SW 1271 (cell line): ENCODE data around the gene ANKRD52.

Experiments
- DNase-seq, 2 experiments: peaks; one replicate each; lab custom pipeline; 2025; lab: John Stamatoyannopoulos, UW

The ANKRD52 gene

DNA sequence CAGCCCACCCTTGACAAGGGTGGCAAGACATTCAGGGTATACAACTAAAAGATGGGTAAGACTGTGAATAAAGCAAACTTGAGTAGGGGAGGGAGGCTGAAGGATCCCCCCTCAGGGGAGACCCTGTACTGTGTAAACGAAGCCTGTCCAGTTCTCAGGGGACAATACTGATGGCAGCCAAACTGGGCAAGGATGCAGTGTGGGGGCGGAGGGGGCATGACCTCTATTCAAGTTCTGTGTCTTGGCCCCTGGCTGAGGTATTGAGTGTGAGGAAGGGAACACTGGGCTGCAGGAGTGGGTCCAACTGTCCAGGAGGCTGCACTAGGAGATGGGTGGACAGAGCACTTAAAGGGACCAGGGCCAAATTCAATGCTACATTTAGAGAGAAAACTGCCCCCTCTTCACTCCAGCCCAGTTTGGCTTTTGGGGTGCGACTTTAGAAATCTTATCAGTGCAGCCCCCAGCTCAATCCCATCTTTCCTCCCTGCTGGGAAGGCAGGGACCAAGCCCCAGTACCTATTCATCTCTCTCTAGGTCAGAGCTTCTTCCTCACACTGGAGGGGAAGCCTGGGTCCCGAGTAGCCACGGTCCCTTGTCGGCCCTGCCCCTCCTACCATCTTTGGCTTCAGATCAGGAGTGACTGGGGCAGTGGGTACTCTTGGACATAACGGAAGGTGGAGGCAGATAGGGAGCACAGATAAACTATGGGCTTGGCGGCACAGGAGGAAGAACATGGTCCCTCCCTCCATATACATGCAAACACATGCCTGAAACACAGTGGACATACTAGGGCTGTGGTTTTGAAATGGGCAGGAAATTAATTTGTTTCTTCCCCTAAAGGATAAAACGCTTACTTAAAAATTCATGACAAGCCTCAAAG is 16.5 kb downstream of the ANKRD52 start:
- DNase-seq = no peak

DNA sequence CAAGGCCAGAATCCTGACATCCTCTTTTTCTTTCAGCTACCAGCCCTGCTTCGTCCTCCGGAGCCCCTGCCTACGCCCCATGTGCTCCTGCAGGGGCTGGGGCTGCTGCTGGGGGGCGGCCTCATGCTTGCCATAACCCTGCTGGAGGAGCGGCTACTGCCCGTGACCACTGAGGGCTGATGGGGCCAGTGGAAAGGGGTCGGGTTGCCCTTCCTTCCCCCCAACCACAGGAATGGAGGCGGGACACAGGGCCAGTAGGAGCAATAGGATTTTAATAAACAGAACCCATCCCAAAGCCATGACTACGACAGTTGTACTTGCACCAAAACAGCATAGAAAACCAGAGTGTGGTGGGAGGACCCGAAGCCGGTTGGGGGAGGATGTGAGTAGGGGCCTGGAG is 20.6 kb downstream of the ANKRD52 start:
- DNase-seq = no peak

DNA sequence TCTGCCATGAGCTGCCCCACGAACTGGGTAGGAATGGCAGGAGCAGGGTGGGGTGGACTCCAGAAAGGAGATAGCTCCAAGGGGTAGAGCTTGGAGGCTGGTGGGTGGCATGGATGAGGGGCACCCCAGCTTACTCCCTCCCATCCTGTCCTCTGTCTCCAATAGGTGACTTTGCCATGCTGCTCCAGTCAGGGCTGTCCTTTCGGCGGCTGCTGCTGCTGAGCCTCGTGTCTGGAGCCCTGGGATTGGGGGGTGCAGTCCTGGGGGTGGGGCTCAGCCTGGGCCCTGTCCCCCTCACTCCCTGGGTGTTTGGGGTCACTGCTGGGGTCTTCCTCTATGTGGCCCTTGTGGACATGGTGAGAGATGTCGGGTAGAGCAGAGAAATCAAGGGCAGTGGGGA is 21.2 kb downstream of the ANKRD52 start:
- no peak for DNase-seq

DNA sequence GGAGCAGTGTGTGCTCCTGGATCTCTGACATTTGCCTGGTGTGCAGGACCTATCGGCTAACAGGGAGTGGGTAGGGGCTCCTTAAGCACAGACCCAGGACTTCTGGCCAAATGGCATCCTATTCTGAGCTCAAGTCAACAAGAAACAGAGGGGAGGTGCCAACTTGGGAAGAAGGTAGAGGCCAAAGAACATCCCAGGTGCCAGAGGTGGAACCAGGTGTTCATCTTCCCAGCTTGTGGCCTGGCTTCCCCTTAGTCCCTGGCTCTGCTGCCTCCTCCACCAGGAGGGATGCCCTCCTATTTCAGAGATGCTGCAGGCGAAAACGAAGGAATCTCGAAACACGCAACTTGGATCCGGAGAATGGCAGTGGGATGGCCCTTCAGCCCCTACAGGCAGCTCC is 22.1 kb downstream of the ANKRD52 start:
- no peak for DNase-seq

DNA sequence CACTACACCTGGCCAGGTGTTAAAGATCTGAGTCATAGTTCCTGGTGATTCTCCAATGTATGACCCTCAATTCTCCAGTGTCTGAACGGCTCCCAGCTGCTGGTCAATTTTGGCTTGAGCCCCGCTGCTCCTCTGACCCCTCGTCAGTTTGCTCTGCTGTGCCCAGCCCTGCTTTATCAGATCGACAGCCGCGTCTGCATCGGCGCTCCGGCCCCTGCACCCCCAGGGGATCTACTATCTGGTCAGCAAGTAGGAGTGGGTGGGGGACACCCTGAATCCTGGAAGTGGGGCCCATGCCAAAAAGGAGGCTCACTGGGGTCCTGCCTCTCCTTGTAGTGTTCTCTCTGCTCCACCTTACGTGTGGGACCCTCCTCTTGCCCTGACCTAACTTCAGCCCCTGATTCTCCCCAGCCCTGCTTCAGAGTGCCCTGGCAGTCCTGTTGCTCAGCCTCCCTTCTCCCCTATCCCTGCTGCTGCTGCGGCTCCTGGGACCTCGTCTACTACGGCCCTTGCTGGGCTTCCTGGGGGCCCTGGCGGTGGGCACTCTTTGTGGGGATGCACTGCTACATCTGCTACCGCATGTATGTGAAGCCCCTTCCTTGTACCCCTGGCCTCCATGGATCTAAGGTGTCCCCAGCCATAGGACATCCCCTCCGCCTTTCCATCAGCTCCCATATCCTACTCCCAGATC is 23.3 kb downstream of the ANKRD52 start:
- DNase-seq = no peak

DNA sequence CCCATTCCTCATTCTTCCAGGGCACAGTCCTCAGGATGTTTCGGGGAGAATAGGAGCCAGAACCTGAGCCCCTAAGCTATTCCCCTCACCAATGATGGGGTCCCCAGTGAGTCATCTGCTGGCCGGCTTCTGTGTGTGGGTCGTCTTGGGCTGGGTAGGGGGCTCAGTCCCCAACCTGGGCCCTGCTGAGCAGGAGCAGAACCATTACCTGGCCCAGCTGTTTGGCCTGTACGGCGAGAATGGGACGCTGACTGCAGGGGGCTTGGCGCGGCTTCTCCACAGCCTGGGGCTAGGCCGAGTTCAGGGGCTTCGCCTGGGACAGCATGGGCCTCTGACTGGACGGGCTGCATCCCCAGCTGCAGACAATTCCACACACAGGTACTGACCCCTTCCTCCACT is 27.0 kb downstream of the ANKRD52 start:
- no peak for DNase-seq

DNA sequence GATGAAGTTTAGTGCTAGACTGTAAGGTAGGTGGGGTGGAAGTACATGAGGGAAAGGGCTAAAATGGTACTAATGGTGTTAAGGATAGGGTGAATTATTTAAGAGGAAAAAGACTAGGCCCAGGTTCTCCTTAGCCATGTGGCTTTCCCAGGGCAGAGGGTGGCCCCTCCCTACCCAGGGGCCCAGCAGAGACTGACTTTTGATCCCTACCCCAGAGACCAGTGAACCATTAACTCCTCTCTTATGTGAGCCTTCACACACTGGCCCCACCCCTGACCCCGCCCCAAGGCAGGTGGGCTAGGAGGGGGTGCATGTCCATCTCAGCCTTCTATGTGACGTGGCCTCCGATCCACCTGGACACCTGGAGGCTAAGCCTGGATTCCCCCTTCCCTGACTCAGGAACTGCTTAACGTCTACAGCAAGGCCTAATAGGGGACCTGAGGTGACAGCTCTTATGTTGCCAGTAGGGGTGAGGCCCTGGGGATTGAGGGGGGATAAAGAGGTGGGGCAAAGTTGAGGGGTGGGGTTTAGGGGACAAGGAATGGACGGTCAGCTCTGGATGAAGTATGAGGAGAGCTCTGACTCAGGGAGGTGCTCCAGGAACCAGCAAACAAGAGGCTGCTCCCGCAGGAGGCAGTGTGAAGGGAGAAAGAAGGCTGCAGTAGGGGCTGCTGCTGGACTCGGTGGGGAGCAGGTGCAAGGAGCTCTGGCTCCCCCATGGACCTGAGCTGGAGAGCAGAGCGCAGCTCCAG is 27.6 kb downstream of the ANKRD52 start:
- DNase-seq = no peak

DNA sequence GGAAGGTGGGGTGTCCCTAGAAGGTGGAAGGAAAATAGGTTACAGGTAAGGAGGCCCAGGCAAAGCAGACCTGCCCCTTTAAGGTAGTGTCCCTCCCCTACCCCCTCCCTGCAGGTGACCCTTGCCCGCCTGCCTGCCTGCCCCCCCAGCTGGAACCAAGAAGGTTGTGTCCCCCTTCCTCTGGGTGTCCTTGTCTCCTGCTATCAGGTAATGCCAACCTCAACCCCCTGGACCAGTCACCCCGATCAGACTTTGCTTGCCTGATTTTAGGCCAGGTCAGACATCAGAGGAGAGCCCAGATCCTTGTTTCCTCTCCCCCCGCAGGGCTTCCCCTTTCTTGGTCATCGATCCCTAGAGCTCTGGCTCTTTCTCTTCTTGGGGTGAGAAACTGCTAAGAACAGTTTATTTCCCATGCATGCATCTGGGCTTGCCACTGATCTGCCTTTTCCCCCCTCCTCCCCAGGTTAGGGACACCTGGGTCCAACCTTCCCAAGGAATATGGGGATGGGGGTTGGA is 28.2 kb downstream of the ANKRD52 start, which contains the start of gene SLC39A5:
Gene SLC39A5, plus strand, starts transcription at position 136 of the 516 bp plus-strand sequence. CDS start 1,224 bp downstream, outside the sequence.
- DNase-seq = no peak

DNA sequence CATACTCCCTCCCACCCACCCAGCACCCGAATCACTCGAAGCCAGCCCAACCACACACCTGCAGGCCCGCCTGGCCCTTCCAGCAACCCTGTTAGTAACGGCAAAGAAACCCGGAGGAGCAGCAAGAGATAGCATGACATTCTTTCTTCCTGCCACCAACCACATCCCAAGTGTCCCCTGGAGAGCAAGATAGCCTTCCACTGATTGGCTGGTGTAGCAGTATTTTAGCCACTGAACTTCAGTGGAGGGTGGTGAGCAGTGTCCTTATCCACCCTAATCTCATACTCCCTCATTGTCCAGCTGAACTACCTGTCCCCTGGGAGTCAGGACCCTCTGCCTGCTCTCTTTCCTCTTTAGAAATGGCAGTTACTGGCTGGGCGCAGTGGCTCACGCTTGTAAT is 29.1 kb downstream of the ANKRD52 start:
- no peak for DNase-seq

DNA sequence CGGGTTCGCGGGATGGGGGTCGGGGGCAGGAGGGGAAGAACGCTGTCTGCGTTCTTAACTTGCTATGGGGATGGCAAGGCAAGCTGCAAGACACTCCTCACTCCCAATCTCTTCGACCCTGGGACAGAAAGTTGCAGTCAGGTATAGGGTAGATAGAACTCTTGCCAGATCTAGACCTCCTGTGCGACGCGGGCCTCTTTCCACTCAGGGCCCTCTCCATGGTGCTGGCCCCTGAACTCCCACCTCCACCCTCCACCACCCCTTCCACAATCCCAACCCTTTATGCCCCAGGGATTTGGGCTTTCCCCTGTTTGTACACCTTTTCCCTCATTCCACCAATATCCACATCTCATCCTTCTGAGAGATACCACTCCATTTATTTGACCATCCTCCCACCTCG is 33.2 kb downstream of the ANKRD52 start:
- DNase-seq = no peak

DNA sequence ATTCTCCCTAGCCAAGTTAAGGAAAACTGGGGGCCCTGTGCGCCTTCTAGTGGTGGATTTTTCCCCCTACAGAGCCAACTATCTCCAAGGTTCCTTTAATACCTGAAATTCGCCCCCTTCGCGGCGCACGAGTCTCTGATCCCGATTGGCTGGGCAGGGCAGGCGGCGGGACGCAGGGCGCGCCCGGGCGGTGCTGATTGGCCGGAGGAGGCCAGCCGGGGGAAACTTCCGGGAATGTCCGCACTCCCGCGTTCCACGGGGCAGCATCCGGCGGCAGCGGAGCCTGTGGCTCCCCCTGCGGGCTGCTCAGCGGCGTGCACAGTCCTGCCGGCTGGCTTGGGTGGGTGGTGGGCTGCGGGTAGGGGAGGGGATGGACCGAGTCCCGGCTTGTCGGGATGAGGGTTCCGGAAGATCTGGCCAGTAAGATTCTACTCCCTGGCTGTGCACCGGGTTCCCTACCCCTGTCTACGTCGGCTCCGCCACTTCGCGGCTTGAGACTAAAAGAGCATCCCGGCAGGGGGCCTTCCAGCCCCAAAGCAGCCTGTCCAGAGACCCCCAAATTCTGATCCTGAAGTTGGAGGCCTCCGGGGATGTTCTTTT is 34.0 kb downstream of the ANKRD52 start, which contains the start of gene NABP2:
Gene NABP2, plus strand, starts transcription at position 241 of the 600 bp plus-strand sequence. CDS start 515 bp downstream, outside the sequence.
- DNase-seq = peak; percentile 95 to 98

DNA sequence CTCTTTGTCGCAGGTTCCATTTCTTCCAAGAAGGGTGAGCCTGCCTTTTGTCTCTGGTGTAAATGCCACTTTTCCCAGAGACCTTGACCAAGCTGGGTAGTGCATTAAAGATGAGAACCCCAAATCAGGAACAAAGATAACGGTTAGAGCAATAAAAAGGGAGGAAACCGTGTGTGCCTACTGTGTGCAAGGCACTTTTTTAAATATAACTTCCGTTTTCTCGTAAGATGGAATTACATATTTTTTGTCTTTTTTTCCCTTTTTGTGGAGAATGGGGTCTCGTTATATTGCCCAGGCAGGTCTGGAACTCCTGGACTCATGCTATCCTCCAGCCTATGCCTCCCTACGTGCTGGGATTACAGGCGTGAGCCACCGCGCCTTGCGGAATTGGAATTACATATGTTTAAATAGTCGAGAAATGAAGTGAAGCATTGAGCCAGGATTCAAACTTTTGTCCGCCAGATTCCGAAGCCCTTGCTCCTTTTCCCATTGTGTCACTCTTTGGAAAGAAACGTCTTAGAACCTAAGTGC is 34.5 kb downstream of the ANKRD52 start:
- DNase-seq = no peak

DNA sequence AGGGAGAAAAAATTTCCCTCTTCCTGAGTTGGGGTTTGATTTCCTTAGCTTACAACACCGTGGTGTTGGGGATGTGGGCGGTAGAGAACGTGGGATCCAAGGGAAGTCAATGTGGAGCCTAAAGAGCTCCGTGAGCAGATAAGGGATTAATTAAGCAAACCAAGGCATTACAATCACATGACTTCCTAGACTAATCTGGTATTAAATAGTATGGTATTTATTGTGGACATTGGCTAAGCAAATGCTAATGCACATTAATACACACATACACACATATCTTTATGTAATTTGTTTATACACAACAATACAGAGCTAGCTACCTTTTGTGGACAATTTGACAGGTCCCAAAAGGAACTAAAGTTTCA is 35.7 kb downstream of the ANKRD52 start:
- DNase-seq = no peak

DNA sequence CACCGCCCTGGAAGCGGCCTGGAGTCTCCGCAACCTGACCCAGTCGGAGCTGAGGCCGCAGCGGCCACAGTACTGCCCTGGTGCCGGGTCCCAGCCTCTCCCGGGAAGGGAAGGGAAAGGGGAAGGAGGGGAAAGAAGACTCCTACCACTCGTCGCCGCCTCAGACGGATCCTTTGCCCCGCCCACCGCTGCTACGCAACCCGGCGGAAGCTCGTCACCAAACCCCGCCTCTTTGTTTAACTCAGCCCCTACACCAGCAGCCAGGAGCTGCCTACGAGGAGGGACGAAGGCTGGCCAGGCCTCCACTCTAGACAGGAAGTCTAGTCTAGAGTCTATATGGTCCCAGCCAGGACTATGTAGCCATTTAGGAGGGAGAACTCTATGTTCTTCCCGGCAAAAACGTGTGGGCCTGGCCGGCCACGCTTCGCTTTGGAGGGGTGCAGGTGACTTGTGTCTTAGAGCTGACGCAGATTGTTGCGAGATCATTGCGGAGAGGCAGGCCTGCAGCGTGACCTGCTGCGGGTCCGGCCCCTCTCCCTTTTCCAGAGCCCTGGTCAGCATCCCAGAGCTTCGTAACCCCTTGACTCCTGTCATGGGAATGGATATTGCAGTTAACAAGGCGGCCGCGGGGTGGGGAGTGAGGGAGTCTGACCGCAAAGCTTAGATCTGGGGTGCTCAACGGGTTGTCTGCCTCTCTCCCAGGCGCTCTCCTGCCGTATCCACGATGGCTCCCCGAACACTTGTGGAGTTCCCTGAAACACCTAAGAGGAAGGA is 36.2 kb downstream of the ANKRD52 start, which contains the start of gene RNF41:
Gene RNF41, minus strand, starts transcription at position 166 of the 774 bp plus-strand sequence. CDS start 7,875 bp downstream, outside the sequence.
- peak; percentile 83 to 96 for DNase-seq

DNA sequence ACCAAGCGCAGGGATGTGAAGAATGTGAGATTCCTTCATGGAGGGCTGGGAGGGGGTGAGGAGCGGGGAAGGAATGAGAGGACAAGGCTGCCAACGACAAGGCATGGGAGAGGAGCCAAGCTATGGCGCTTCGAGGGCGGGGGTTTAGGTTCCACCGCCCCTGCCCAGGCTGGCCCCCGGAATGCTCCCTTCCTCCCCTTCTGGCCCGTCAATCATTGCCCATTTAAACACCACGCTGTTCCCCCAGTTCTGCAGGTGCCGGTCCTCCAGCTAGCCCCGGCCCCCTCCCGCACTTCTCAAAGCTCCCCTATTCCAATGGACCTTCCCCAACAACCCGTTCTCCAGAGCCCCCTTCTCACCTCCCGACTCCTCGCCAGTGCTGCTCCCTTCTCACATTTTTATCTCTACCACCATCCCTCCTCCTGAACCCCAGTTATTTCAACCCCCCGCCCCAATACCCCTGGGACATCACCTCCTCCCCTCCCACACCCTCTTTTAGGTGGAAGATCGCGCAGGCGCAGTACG is 36.9 kb downstream of the ANKRD52 start:
- peak in 1 of 2 experiments; percentile 39 for DNase-seq

DNA sequence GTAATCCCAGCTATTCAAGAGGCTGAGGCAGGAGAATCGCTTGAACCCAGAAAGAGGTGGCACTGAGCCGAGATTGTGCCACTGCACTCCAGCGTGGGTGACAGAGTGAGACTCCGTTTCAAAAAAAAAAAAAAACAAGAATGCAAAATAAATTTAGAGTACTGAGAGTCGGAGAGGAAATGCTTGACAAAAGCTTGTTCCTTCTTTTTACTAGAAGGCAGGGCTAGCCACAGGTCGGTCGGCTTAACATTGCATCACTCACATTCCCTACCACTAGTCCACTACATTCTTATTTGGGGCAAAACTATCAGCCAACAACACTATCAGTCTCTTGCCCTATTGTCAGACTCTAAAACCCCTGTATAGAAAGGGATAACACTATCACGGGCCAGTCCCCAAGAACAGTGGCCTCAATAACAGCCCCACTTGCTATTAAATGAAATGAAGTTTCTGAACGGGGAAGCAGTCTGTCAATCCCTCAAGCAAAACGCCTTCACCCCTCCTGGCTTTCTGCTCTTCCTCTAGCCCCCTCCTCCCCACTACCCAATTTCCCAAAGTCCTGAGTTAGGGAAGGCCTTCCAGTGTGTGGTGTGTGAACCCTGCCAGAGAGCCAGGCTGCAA is 37.5 kb downstream of the ANKRD52 start:
- DNase-seq = no peak

DNA sequence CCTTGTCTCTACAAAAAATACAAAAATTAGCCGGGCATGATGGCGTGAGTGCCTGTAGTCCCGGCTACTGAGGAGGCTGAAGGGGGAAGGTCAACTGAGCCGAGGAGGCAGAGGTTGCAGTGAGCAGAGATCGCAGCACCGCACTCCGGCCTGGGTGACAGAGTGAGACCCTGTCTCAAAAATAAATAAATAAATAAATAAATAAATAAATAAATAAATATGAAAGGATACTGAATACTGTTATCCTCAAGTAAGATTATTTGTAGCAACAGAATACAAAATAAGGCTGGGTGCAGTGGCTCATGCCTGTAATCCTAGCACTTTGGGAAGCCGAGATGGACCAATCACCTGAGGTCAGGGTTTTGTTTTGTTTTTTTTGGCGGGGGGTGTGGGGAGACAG is 38.3 kb downstream of the ANKRD52 start:
- DNase-seq = no peak

DNA sequence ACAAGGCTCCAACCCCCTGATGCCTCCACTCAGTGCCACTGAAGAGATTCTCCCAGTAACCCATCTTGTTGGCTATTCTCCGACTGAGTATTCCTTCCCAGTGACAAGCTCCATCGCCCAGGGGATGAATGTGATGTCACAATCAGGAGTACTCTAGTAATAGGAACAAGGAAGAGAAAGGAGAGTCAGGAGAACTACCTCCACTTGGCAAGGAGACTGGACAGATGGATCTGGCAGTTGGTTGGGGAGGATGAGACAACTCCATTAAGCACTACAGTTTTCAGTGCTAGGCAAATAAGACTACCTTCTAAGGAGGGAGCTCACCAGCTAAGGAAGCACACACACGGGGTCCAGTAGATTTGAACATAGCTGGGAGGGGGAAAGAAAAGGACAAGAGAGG is 41.7 kb downstream of the ANKRD52 start:
- no peak for DNase-seq

DNA sequence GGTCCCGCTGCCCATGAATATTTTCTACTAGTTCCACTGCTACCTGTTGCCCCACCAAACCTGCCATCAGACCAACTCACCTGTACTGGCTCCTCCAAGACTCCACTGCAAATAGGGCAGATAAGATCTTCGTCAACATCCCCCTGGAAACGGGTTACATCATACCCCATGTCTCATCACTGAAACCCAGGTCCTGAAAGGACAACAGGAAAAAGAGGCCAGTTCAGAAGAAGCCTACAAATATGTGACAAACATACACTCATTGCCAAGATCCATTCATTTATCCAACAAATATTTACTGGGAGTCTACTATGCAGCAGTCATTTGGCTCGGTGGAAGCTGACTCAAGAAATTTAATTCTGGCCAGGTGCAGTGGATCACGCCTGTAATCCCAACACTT is 44.3 kb downstream of the ANKRD52 start:
- DNase-seq = no peak

DNA sequence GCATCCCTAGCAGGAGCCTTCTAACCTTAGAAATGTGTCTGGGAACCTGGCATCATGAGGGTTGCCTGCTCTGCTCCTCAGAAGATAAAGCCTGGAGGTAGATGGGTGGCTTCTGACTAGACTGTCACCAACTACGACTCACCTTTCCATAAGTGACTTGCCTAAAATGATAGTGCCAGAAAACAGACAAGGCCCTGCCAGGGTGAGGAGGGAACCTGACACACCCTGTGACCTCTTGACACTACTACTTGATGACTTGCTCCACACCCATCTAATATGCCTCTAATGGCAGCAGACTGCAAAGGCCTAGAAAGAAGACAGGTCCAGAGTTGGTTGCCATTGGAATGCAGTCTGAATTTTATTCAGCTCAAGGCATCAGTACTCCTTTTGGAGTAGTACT is 45.8 kb downstream of the ANKRD52 start:
- no peak for DNase-seq
